Esophagus squamous epithelium (tissue), 4 donors: ENCODE data around the gene RIPOR2.

Experiments
- POLR2A ChIP-seq, 4 donors: fragments of 450-650 bp; IDR thresholded peaks; one replicate each; pipeline ENCODE4 v1.6.1; 2017; ENCODE audit warnings: antibody characterized with exemption in 4 of 4, mild to moderate bottlenecking in 4 of 4, moderate library complexity in 3 of 4
- TF ChIP-seq, protein P1 (sequence below), 6 experiments: fragments of 450-650 bp in 4 of 6; fragments of 200-600 bp in 2 of 6; sonication (generic) in 2 of 6; IDR thresholded peaks; one replicate each; pipeline ENCODE4 v1.5.1; 2016 to 2019; ENCODE audit warnings: antibody characterized with exemption in 6 of 6, mild to moderate bottlenecking in 4 of 6, moderate library complexity in 4 of 6

DNA sequence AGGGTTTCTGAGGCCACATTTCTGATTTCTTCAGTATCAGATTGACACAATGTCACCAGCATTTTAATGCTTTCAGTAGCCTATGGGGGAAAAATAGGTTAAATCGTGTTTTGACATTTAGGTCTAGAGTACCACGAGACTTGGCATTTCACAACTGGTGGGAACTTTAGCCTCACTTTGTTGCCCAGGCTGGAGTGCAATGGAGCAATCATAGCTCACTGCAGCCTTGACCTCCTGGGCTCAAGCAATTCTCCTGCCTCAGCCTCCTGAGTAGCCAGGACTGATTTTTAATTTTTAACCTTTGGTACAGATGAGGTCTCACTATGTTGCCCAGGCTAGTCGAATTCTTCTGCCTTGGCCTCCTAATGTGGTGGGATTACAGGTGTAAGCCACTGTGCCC is 126.0 kb downstream of the RIPOR2 start:
- TF ChIP-seq, protein P1, sequence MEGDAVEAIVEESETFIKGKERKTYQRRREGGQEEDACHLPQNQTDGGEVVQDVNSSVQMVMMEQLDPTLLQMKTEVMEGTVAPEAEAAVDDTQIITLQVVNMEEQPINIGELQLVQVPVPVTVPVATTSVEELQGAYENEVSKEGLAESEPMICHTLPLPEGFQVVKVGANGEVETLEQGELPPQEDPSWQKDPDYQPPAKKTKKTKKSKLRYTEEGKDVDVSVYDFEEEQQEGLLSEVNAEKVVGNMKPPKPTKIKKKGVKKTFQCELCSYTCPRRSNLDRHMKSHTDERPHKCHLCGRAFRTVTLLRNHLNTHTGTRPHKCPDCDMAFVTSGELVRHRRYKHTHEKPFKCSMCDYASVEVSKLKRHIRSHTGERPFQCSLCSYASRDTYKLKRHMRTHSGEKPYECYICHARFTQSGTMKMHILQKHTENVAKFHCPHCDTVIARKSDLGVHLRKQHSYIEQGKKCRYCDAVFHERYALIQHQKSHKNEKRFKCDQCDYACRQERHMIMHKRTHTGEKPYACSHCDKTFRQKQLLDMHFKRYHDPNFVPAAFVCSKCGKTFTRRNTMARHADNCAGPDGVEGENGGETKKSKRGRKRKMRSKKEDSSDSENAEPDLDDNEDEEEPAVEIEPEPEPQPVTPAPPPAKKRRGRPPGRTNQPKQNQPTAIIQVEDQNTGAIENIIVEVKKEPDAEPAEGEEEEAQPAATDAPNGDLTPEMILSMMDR (IDR thresholded peaks at IDR 0.05): no peak
- no peak for TF ChIP-seq POLR2A (IDR thresholded peaks at IDR 0.05)
